GM12878 (cell line): ENCODE results near the gene SELENOV. TPM values are rescaled to one million over a fixed set of nuclear protein-coding genes. Genes with fewer than 3 reads are reported as not detected.

ENCODE experiments used
- ATAC-seq: fragments of 200-7000 bp; cut with Tn5 transposase; 3 replicates; pipeline ENCODE4 v1.9.1; 2020; ENCODE audit warnings: mild to moderate bottlenecking, moderate library complexity
- BruUV-seq: library from RNA; stranded (reverse); fragments of 400-500 nt; replicated peaks from 2 replicates; lab custom pipeline; 2021; lab: Mats Ljungman, UMichigan
- CTCF ChIA-PET: fragments of 300-600 bp; sonication (Branson Sonifier 250); formaldehyde crosslinking; extraction: SDS; loops from one replicate; lab custom pipeline; 2021; ENCODE audit warnings: inconsistent platforms; lab: Yijun Ruan, JAX
- POLR2A ChIA-PET: fragments of 350-600 bp; formaldehyde crosslinking; extraction: SDS; loops from one replicate; lab custom pipeline; 2021; ENCODE audit warnings: inconsistent platforms; lab: Charles Lee
- RAD21 ChIA-PET: fragments of 300-600 bp; sonication (Branson Sonifier 250); formaldehyde crosslinking; loops from one replicate; lab custom pipeline; 2023; ENCODE audit warnings: antibody characterized with exemption; ENCODE audit not compliant: unreplicated experiment; lab: Charles Lee
- SMC1A ChIA-PET: fragments of 300-600 bp; sonication (Branson Sonifier 250); formaldehyde crosslinking; loops from one replicate; lab custom pipeline; 2023; ENCODE audit not compliant: unreplicated experiment, uncharacterized antibody; lab: Charles Lee
- DNase-seq: peaks from one replicate; pipeline ENCODE4 v3.0.0-alpha.2; 2011; ENCODE audit warnings: low read depth, low spot score
- FAIRE-seq: peaks from 3 replicates; lab custom pipeline; 2011; peaks lifted over from hg19 to GRCh38; lab: Jason Lieb, UNC
- H2AFZ ChIP-seq: 2 replicates; pipeline ENCODE4 v1.6.0; 2011; ENCODE audit warnings: low read depth, low read length, control low read depth; ENCODE audit not compliant: control insufficient read depth
- H3K27ac ChIP-seq: 2 replicates; pipeline ENCODE4 v1.5.1; 2011; ENCODE audit warnings: control low read depth; ENCODE audit not compliant: control insufficient read depth, insufficient read depth
- H3K27me3 ChIP-seq, 2 experiments: replicated peaks in 1 of 2; 2 replicates each; pipeline versions ENCODE4 v1.6.0 to v1.6.1; 2011; ENCODE audit warnings: low read length in 1 of 2; ENCODE audit not compliant: control insufficient read depth in 2 of 2, insufficient read depth in 2 of 2
- H3K36me3 ChIP-seq, 2 experiments: 2 replicates each; pipeline ENCODE4 v1.5.1; 2011; ENCODE audit warnings: low read length in 1 of 2; ENCODE audit not compliant: control insufficient read depth in 2 of 2, insufficient read depth in 2 of 2
- H3K4me1 ChIP-seq: 2 replicates; pipeline ENCODE4 v1.6.1; 2011; ENCODE audit warnings: mild to moderate bottlenecking, low read length, moderate library complexity, mixed read lengths; ENCODE audit not compliant: control insufficient read depth, insufficient read depth
- H3K4me2 ChIP-seq: 2 replicates; pipeline ENCODE4 v1.6.0; 2011; ENCODE audit warnings: control low read depth; ENCODE audit not compliant: control insufficient read depth, insufficient read depth
- H3K4me3 ChIP-seq: fragments of 200-600 bp; sonication (generic); 2 replicates; pipeline ENCODE4 v1.5.1; 2016
- H3K79me2 ChIP-seq: 2 replicates; pipeline ENCODE4 v1.6.0; 2011; ENCODE audit warnings: low read length; ENCODE audit not compliant: control insufficient read depth, insufficient read depth
- H3K9ac ChIP-seq: 2 replicates; pipeline ENCODE4 v1.8.0; 2011; ENCODE audit warnings: low read length, control low read depth, mixed read lengths; ENCODE audit not compliant: control insufficient read depth, insufficient read depth
- H3K9me3 ChIP-seq: replicated peaks from 3 replicates; pipeline ENCODE4 v1.5.1; 2011; ENCODE audit warnings: mild to moderate bottlenecking, low read length; ENCODE audit not compliant: control insufficient read depth, insufficient read depth
- H4K20me1 ChIP-seq: 2 replicates; pipeline ENCODE4 v1.6.0; 2011; ENCODE audit not compliant: control insufficient read depth, insufficient read depth
- CREM ChIP-seq: IDR thresholded peaks from 2 replicates; pipeline ENCODE4 v1.6.1; 2014; ENCODE audit warnings: antibody characterized with exemption, low read depth
- IRF4 ChIP-seq: IDR thresholded peaks from 2 replicates; pipeline ENCODE4 v1.6.1; 2011; ENCODE audit warnings: low read depth, low read length
- KLF5 ChIP-seq: fragments of 450-650 bp; IDR thresholded peaks from 2 replicates; pipeline ENCODE4 v1.6.1; 2014; ENCODE audit warnings: mild to moderate bottlenecking; ENCODE audit not compliant: partially characterized antibody
- RB1 ChIP-seq: fragments of 450-650 bp; formaldehyde crosslinking; IDR thresholded peaks from 2 replicates; pipeline ENCODE4 v1.6.1; 2017; ENCODE audit warnings: mild to moderate bottlenecking, borderline replicate concordance
- RUNX3 ChIP-seq: IDR thresholded peaks from 2 replicates; pipeline ENCODE4 v1.6.1; 2012; ENCODE audit warnings: low read length, inconsistent platforms
- SKIL ChIP-seq: fragments of 450-650 bp; IDR thresholded peaks from 2 replicates; pipeline ENCODE4 v1.6.1; 2017; ENCODE audit warnings: mild to moderate bottlenecking, low read depth, inconsistent platforms; ENCODE audit not compliant: poor library complexity, severe bottlenecking
- SMAD1 ChIP-seq: fragments of 450-650 bp; IDR thresholded peaks from 2 replicates; pipeline ENCODE4 v1.6.1; 2018; ENCODE audit warnings: mild to moderate bottlenecking, low read depth; ENCODE audit not compliant: partially characterized antibody
- SRF ChIP-seq, 2 experiments: IDR thresholded peaks; 2 replicates each; pipeline ENCODE4 v1.6.1; 2011; ENCODE audit warnings: low read depth in 2 of 2, low read length in 2 of 2, mild to moderate bottlenecking in 1 of 2, moderate library complexity in 1 of 2
- TBL1XR1 ChIP-seq: IDR thresholded peaks from 2 replicates; pipeline ENCODE4 v1.6.1; 2012; ENCODE audit warnings: low read depth, low read length, improper control_type of control experiment
- ZBED1 ChIP-seq: IDR thresholded peaks from 2 replicates; pipeline ENCODE4 v1.6.1; 2016; ENCODE audit warnings: borderline replicate concordance
- ZNF207 ChIP-seq: fragments of 450-650 bp; IDR thresholded peaks from 2 replicates; pipeline ENCODE4 v1.6.1; 2014; ENCODE audit warnings: antibody characterized with exemption, mild to moderate bottlenecking, borderline replicate concordance
- whole genome bisulfite sequencing: methylation state at CpG from one replicate; pipeline ENCODE4 v1.1.6; 2016; ENCODE audit warnings: low lambda C conversion rate; ENCODE audit not compliant: insufficient replicate concordance, insufficient coverage; ENCODE audit errors: missing lambda C conversion rate; 5-methylcytosine and 5-hydroxymethylcytosine counted together
- in situ Hi-C: fragments of 300-500 bp; cut with MboI; formaldehyde crosslinking; loops from 9 replicates; pipeline ENCODE4 v1.14.3; 2018; ENCODE audit warnings: mixed read lengths
- intact Hi-C: fragments of 100-400 bp; cut with micrococcal nuclease; formaldehyde crosslinking; loops from one replicate; pipeline ENCODE4 v1.14.2; 2022; ENCODE audit not compliant: unreplicated experiment
- polyA plus RNA-seq, 11 experiments: library from polyadenylated mRNA; depleted of rRNA in 4 of 11; unstranded in 6 of 11; stranded (reverse) in 5 of 11; fragments of >200 nt; fragmentation: Nextera tagmentation in 4 of 11; fragmentation: Illumina TruSeq in 1 of 11; extraction: Ambion mirVana in 4 of 11; extraction: Trizol in 1 of 11; gene quantifications; 1 replicate in 1 of 11; 2 replicates in 10 of 11; pipeline versions ENCODE4 v1.2.1 to v1.2.3, GENCODE V29; 2011 to 2016; ENCODE audit warnings: inconsistent platforms in 2 of 11, missing spikeins in 2 of 11, low read depth in 1 of 11
- total RNA-seq, 4 experiments: library from RNA; depleted of rRNA in 3 of 4; stranded (reverse); fragments of >200 nt in 3 of 4; fragmentation: Illumina TruSeq in 1 of 4; extraction: Trizol in 1 of 4; gene quantifications; 2 replicates each; pipeline versions ENCODE4 v1.2.1 to v1.2.3, GENCODE V29; 2013 to 2021
- TF ChIP-seq, protein P1 (sequence below): fragments of 450-650 bp; IDR thresholded peaks from 2 replicates; pipeline ENCODE4 v1.6.1; 2016; ENCODE audit warnings: mild to moderate bottlenecking, moderate library complexity, borderline replicate concordance

The SELENOV gene
- total and polyA plus RNA-seq, 10 of the 15 experiments (the other 5 are each of a cell fraction or from before 2014, with no cell fraction given), result not detected

- Histone ChIP-seq H3K4me3 (no peak overlapping the region), H2AFZ (no peak overlapping the region), H3K4me1 (peaks cover 10% of the 10 kb centered on the region), H3K4me2 (no peak overlapping the region), H3K27me3 (peaks cover 0 to 19% of the 10 kb centered on the region in 2 experiments; a peak in 3 of 4 replicates), H3K9ac (no peak overlapping the region), H3K79me2 (no peaks in the 10 kb centered on the region), H4K20me1 (no peaks in the 10 kb centered on the region), H3K9me3 (no peaks in the 10 kb centered on the region; the same call in 2 of the 3 replicates), H3K27ac (no peak overlapping the region), H3K36me3 (no peaks in the 10 kb centered on the region)
- BruUV-seq, result no TSS peak
- TF ChIP-seq, protein P1, sequence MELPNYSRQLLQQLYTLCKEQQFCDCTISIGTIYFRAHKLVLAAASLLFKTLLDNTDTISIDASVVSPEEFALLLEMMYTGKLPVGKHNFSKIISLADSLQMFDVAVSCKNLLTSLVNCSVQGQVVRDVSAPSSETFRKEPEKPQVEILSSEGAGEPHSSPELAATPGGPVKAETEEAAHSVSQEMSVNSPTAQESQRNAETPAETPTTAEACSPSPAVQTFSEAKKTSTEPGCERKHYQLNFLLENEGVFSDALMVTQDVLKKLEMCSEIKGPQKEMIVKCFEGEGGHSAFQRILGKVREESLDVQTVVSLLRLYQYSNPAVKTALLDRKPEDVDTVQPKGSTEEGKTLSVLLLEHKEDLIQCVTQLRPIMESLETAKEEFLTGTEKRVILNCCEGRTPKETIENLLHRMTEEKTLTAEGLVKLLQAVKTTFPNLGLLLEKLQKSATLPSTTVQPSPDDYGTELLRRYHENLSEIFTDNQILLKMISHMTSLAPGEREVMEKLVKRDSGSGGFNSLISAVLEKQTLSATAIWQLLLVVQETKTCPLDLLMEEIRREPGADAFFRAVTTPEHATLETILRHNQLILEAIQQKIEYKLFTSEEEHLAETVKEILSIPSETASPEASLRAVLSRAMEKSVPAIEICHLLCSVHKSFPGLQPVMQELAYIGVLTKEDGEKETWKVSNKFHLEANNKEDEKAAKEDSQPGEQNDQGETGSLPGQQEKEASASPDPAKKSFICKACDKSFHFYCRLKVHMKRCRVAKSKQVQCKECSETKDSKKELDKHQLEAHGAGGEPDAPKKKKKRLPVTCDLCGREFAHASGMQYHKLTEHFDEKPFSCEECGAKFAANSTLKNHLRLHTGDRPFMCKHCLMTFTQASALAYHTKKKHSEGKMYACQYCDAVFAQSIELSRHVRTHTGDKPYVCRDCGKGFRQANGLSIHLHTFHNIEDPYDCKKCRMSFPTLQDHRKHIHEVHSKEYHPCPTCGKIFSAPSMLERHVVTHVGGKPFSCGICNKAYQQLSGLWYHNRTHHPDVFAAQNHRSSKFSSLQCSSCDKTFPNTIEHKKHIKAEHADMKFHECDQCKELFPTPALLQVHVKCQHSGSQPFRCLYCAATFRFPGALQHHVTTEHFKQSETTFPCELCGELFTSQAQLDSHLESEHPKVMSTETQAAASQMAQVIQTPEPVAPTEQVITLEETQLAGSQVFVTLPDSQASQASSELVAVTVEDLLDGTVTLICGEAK, result no peak
- TF ChIP-seq TBL1XR1 (no peak), RUNX3 (no peak), ZNF207 (no peak), SMAD1 (no peak), CREM (no peak), IRF4 (no peak), RB1 (no peak), KLF5 (no peak), ZBED1 (no peak), SRF (IDR thresholded peaks at IDR 0.05; ENCODE audit: low read depth in 2 of 2, low read length in 2 of 2) (no peak), SKIL (no peak)
- FAIRE-seq, result no peak
- WGBS, result 49% methylated on average over 5 of the region's 5 CpGs
- ATAC-seq, result no peak
- in situ Hi-C loops (no loop called here), intact Hi-C loops (no loop called here)
- no peak for DNase-seq
- ChIA-PET POLR2A (no interaction called here), CTCF (interaction anchor here (0.7 to 1.9 kb wide), 4 partner anchors 27 to 320 kb away, joined by 3 to 12 read pairs (median 4); partner anchors contain the start of gene PLEKHG2), SMC1A (interaction anchor here (1.2 to 1.3 kb wide), 3 partner anchors 12 to 67 kb away, joined by 3 to 5 read pairs (median 4); no protein-coding TSS in a partner anchor), RAD21 (no interaction called here)
These were observed 13.6 kb upstream of the SELENOV start for GRCh38 chr19:39501340-39501739.
